ENCODE results near the gene NPAS2. TPM values are rescaled to one million over a fixed set of nuclear protein-coding genes. Genes with fewer than 3 reads are reported as not detected.

The NPAS2 gene
- total and polyA plus RNA-seq, 2 of the 8 experiments (the other 6 are each of a cell fraction or from before 2014, with no cell fraction given), result 1.8 to 1.9 TPM

- ChIA-PET CTCF (ENCODE audit: partially characterized antibody) (interaction anchor here (0.6 to 6.3 kb wide), 7 partner anchors 10 to 173 kb away, joined by 3 to 50 read pairs (median 4); no protein-coding TSS in a partner anchor), POLR2A (ENCODE audit: partially characterized antibody) (no interaction called here)
- Histone ChIP-seq H3K36me3 (ENCODE audit: control insufficient read depth in 2 of 4, insufficient read depth in 4 of 4, low read length in 3 of 4) (no peaks in the 10 kb centered on the region), H3K23me2 (ENCODE audit: low read depth, low read length) (no peaks in the 10 kb centered on the region), H3K9me3 (ENCODE audit: insufficient read depth in 2 of 2, low read depth in 1 of 2, low read length in 1 of 2) (no peaks in the 10 kb centered on the region), H2BK12ac (ENCODE audit: low read depth, low read length) (no peak overlapping the region), H2BK15ac (ENCODE audit: low read length) (no peak overlapping the region), H3K18ac (ENCODE audit: extremely low read depth, low read length) (no peak overlapping the region), H3K4me1 (replicated peaks in 1 of 4; ENCODE audit: control insufficient read depth in 3 of 4, insufficient read depth in 4 of 4, low read length in 3 of 4) (no peaks in the 10 kb centered on the region), H2BK5ac (ENCODE audit: low read depth, low read length) (no peak overlapping the region), H2AK5ac (ENCODE audit: low read depth, low read length) (no peak overlapping the region), H3K79me2 (ENCODE audit: control insufficient read depth in 1 of 2, insufficient read depth in 2 of 2, low read length in 2 of 2) (no peaks in the 10 kb centered on the region), H4K20me1 (replicated peaks in 1 of 2; ENCODE audit: control insufficient read depth in 1 of 2, insufficient read depth in 2 of 2, low read length in 2 of 2) (no peaks in the 10 kb centered on the region), H3K14ac (ENCODE audit: insufficient read length) (no peak overlapping the region), H4K91ac (replicated peaks; ENCODE audit: insufficient read length, low read length) (no peak overlapping the region), H3K27me3 (replicated peaks in 1 of 4; ENCODE audit: control insufficient read depth in 3 of 4, extremely low read depth in 1 of 4, insufficient read depth in 3 of 4, low read length in 3 of 4) (no peaks in the 10 kb centered on the region), H3K4ac (replicated peaks; ENCODE audit: insufficient read length, low read depth, low read length) (no peak overlapping the region), H3K4me2 (ENCODE audit: insufficient read depth in 1 of 2, low read depth in 2 of 2, low read length in 2 of 2) (no peak overlapping the region), H3K79me1 (ENCODE audit: low read depth, low read length) (no peaks in the 10 kb centered on the region), H2BK20ac (ENCODE audit: low read length) (no peak overlapping the region), H4K5ac (ENCODE audit: insufficient read length, low read depth, low read length) (no peak overlapping the region), H2BK120ac (replicated peaks; ENCODE audit: low read depth, low read length) (no peak overlapping the region), H3K4me3 (ENCODE audit: extremely low read depth in 1 of 4, insufficient read depth in 2 of 4, low read depth in 3 of 4, low read length in 4 of 4) (no peak overlapping the region), H3K56ac (replicated peaks; ENCODE audit: insufficient read length, low read depth, low read length) (no peak overlapping the region), H2AFZ (ENCODE audit: low read length) (no peak overlapping the region), H3K27ac (ENCODE audit: low read depth, low read length) (no peak overlapping the region), H4K8ac (ENCODE audit: extremely low read depth, insufficient read depth, low read length) (no peak overlapping the region; the same call in 1 of the 2 replicates), H3K9ac (replicated peaks in 1 of 4; ENCODE audit: extremely low read depth in 1 of 4, low read depth in 3 of 4, low read length in 3 of 4) (no peak overlapping the region), H3K23ac (ENCODE audit: insufficient read length) (no peak overlapping the region)
- WGBS, 2 experiments (ENCODE audit: extremely low coverage in 1 of 2, insufficient coverage in 1 of 2, insufficient read length in 1 of 2, insufficient replicate concordance in 2 of 2, low coverage in 1 of 2, low lambda C conversion rate in 2 of 2, missing lambda C conversion rate in 1 of 2), result 90% methylated on average over 6 of the region's 6 CpGs; no CpG with 5 or more reads in 1 of the 2 experiments
- FAIRE-seq (no peak), DNase-seq (ENCODE audit: low read depth in 1 of 2, low spot score in 2 of 2) (no peak)
- TF ChIP-seq SIRT6 (IDR thresholded peaks at IDR 0.05; ENCODE audit: low read length), result no peak
- no peak for TF ChIP-seq KDM5A (IDR thresholded peaks at IDR 0.05; ENCODE audit: low read length)
- no peak for TF ChIP-seq SP2 (IDR thresholded peaks at IDR 0.05; ENCODE audit: low read length)
- no peak for TF ChIP-seq GABPA (IDR thresholded peaks at IDR 0.05; ENCODE audit: borderline replicate concordance, insufficient read depth, low read length)
Measured at GRCh38 chr2:100902817-100903405, 83.0 kb downstream of the NPAS2 start.

Data from H1 (cell line).